HG02840 (cell line): ENCODE results near the gene RSPH10B2.
"Not testable (repeated sequence)": the region's sequence is repeated elsewhere in the genome, so short reads cannot be mapped to it uniquely, and the experiment has no call there.

Source experiments
- ATAC-seq: cut with Tn5 transposase; IDR thresholded peaks from one replicate; pipeline ENCODE4 v1.9.1; 2021; ENCODE audit warnings: mild to moderate bottlenecking, moderate library complexity, moderate number of reproducible peaks; ENCODE audit not compliant: unreplicated experiment, low FRiP score

RSPH10B2 gene

GRCh38 chr7:6781581-6781980, 27.7 kb downstream of the RSPH10B2 start:
- ATAC-seq = not testable (repeated sequence)

DNA sequence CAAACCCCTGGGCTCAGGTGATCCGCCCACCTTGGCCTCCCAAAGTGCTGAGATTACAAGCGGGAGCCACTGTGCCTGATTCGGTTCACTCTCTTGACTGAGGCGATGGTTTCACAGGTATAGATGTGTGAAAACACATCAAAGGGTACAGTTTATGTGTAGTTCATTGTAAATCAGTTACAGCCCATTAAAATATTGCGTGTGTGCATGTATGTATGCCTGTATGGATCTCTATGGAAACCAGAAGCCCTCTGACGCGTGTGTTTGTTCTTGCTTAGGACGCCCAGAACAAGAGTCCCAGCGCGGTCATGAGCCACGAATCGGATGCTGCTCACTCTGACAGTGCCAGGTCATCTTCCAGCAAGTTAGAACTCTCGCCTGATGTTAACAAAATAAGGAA, 35.5 kb downstream of the RSPH10B2 start:
- ATAC-seq = not testable (repeated sequence)

GRCh38 chr7:6792113-6792872, 38.4 kb downstream of the RSPH10B2 start:
- ATAC-seq = not testable (repeated sequence)

GRCh38 chr7:6794276-6794675, 40.4 kb downstream of the RSPH10B2 start:
- not testable (repeated sequence) for ATAC-seq

DNA sequence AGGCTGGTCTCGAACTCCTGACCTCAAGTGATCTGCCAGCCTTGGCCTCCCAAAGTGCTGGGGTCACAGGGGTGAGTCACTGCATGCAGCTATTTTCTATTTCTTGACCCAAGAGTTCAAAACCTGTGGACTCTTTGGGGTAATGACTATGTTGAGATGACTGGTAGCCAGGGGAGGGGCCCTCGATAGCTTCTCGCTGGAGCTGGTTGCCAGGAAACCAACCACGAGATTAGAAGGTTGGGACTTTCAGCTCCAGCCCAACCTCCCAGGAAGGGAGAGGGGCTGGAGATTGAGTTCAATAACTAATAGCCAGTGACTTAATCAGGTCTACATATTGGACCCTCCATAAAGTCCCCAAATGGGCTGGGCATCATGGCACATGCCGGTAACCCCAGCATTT, 43.3 kb downstream of the RSPH10B2 start:
- ATAC-seq = not testable (repeated sequence)

DNA sequence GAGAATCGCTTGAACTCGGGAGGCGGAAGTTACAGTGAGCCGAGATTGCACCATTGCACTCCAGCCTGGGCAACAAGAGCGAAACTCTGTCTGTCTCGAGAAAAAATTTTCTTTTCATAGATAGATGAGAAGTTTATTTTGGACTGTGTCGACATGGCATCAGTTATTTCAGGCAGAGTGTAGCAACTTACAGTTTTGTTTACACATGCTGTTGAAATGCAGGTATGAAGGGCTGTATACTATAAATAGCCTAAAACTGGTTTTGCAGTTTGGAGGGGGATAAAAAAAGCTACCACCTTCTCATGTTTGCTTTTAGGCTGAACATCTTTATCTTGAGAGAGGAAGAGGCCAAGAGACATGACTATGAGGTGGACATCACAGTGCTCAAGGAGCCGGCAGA, 44.1 kb downstream of the RSPH10B2 start:
- ATAC-seq = not testable (repeated sequence)

GRCh38 chr7:6799887-6800286, 46.0 kb downstream of the RSPH10B2 start:
- ATAC-seq = not testable (repeated sequence)

DNA sequence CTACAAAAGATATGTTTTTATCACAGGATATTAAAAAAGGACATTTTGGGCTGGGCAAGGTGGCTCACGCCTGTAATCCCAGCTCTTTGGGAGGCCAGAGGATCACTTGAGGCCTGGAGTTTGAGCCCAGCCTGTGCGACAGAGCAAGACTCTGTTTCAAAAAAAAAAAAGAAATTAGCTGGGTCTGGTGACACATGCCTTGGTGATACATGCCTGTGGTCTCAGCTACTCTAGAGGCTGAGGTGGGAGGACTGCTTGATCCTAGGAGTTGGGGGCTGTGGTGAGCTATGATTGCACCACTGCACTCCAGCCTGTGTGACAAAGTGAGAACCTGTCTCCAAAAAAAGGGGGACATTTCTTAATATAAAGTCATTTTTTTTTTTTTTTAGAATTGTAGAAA, 46.4 kb downstream of the RSPH10B2 start:
- not testable (repeated sequence) for ATAC-seq

DNA sequence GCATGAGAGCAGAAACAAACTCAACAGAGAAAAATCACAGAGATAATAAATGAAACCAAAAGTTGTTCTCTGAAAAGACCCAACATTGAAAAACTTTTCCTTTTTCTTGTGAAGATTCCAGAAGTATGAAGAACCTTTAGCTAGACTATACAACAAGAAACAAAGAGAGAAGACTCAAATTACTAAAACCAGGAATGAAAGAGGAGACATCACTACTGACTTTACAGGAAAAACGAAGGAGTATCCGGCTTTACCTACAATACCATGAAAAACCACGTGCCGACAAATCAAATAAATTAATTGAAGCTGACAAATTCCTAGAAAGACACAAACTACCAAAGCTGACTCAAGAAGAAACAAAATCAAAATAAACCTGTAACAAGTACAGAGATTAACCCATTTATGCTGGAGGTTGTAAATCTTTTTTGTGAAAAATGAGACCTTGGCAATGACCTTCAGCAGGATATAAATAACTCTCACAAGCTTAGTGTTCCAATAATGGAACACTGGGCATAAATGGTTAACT, 53.6 kb downstream of the RSPH10B2 start:
- ATAC-seq = not testable (repeated sequence)

DNA sequence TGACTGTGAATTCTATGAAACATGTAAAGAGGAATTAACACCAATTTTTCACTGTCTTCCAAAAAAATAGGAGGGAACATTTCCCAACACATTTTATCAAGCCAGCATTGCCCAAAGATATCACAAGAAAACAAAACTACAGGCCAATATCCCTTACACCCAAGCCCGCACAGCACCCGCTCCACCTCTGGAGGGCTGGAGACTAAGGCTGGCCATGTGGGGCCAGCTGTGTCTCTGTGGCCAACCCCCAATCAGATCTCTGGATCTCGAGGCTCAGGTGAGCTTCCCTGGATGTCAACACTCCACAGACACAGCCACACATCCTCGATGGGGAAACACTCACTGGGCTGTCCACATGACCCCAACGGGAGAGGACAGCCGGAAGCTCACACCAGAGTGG, 54.1 kb downstream of the RSPH10B2 start:
- ATAC-seq = not testable (repeated sequence)

DNA sequence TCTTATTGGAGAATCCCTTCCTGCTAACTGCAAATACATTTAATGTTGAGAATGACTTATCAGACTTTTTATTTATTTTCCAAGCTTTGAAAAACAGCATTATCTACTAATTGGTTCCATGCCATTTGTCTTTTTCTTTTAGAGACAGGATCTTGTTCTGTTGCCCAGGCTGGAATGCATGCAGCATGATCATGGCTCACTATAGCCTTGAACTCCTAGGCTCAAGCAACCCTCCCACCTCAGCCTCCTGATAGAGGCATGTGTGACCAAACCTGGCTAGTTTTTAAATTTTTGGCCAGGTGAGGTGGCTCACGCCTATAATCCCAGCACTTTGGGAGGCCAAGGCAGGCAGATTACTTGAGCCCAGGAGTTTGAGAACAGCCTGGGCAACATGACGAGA, 59.1 kb downstream of the RSPH10B2 start:
- not testable (repeated sequence) for ATAC-seq

GRCh38 chr7:6815470-6815869, 61.6 kb downstream of the RSPH10B2 start:
- not testable (repeated sequence) for ATAC-seq

DNA sequence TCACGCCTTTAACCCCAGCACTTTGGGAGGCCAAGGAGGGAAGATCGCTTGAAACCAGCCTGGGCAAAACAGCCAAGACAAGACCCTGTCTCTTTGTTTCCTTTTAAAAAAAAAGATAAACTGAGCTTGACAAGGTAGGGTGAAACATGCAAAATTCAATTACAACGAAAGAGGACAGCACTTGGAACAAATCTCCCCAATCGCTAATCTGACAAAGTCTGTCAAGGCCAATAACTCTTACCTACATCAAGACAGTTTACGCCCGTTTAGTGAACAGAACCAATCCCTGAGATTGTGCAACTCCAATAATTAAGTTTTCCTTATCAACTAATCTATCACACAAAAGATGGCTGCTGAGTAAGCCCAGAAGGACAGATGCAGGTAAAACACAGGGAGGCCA, 67.7 kb downstream of the RSPH10B2 start:
- not testable (repeated sequence) for ATAC-seq

DNA sequence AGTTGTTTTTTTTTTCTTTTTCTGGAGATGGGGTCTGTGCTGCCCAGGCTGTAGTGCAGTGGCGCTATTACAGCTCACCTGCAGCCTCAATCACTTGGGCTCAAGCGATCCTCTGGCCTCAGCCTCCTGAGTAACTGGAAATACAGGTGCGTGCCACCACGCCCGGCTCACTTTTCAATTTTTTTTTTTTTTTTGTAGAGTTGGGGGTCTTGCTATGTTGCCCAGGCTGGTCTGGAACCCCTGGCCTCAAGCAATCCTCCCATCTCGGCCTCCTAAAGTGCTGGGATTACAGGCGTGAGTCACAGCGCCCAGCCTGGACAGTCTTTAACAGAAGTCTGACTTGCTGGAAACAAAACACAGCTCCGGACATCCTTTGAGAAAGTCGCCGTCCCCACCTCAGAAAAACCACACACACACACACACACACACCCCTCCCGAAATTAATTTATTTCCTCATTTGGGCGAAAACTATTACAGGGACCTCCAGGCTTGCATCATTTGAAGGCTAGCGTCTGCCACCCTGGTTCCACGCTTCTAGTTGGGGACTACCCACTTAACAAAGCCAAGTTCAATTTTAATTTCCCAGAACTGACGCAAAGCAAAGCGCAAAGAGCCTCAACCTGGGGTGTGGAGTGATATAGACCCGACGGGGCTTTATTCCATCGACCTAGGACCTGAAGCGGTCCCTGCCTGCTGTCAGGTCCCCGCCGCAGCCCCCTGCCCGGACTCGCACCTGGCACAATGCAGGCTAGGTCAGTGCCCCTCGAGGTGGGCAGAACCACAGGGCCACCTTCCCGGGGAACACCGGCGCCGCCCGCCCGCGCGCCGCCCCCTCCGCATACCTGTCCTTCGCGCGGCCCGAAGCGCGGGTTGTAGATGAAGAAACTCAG, 71.6 kb downstream of the RSPH10B2 start:
- ATAC-seq = peak; percentile 44

DNA sequence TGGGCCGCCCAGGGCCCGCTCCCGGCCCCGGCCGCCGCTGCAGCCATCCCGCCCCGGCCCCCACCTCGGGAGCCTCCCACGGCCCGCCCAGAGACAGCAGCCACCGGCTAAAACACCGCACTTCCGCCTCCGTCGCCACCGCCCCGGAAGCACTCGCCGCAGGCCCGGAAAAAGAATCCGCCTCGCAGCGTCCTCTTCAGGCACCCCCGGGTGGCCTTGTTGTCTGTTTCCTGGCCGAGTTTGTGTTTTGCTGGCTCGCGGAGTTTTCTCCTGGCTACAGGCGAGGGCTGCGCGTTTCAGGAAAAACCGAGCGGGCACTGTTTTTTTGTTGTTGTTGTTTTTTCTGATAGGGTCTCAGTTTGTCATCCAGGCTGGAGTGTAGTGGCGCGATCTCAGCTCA, 72.2 kb downstream of the RSPH10B2 start, which contains the start of gene CCZ1B:
Gene CCZ1B (minus strand): TSS at position 125 of the 400 bp plus-strand sequence. CDS start 78 bp downstream, at position 47.
- peak; percentile 92 for ATAC-seq

GRCh38 chr7:6827180-6827579, 73.3 kb downstream of the RSPH10B2 start:
- not testable (repeated sequence) for ATAC-seq

GRCh38 chr7:6829616-6830015, 75.7 kb downstream of the RSPH10B2 start:
- ATAC-seq = not testable (repeated sequence)

- not testable (repeated sequence) for ATAC-seq
These were observed 76.1 kb downstream of the RSPH10B2 start for GRCh38 chr7:6830026-6830425.

GRCh38 chr7:6831018-6831725, 77.3 kb downstream of the RSPH10B2 start:
- no peak for ATAC-seq

DNA sequence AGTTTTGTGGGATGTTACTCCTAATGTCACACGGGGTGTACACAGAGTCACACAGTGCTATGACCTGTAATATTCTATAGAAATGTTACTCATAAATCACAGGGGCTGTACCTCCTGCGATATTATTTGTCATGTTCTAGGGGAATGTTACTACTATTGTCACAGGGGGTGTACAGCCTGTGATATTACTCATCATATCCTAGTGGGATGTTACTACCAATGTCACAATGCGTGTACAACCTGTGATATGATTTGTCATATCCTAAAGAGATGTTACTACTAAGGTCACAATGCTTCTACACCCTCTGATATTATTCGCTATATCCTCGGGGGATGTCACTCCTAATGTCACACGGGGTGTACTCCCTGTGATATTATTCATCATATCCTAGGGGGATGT, 79.7 kb downstream of the RSPH10B2 start:
- ATAC-seq = no peak
